Left lobe of liver (tissue), 1 donor: ENCODE data around the gene PTPRC. TPM values are rescaled to one million over a fixed set of nuclear protein-coding genes. Genes with fewer than 3 reads are reported as not detected.

Experiments
- total RNA-seq: library from RNA; stranded (reverse); gene quantifications from one replicate; pipeline ENCODE4 v1.2.1, GENCODE V29; 2021
- donor health status: DM: no; HTN: yes; CAD: no.

PTPRC gene
- total RNA-seq, 1 donor from 2014 or later = 5.4 TPM

Other genes with a start within 250 kb of the PTPRC start
- not detected for gene ATP6V1G3, start 98.4 kb upstream of the PTPRC start, total RNA-seq